Measurements from ENCODE around the gene PPP5C. TPM values are rescaled to one million over a fixed set of nuclear protein-coding genes. Genes with fewer than 3 reads are reported as not detected.
A peak's percentile ranks its signal among the peaks of the same experiment; 100 is the strongest.

The PPP5C gene
- total RNA-seq (2012; rRNA removed) = 47.7 and 51.3 TPM in 2 replicates

GRCh38 chr19:46346821-46347571 lies at the start of gene PPP5C:
Gene PPP5C (plus strand): TSS chr19:46347087. CDS start chr19:46347097, 10 bp downstream.
- Histone ChIP-seq H3K9ac (ENCODE audit: low read depth, low read length) (peak within 1 kb of the TSS; percentile 99), H3K9me3 (replicated peaks; ENCODE audit: low read length) (no peaks in the 10 kb centered on the region), H3K4me1 (ENCODE audit: control insufficient read depth, insufficient read depth, low read length) (peaks cover 43% of the 10 kb centered on the region), H3K4me3 (ENCODE audit: low read length) (peak within 1 kb of the TSS; percentile 99), H3K4me2 (ENCODE audit: low read length) (peak within 1 kb of the TSS; percentile 94), H3K36me3 (ENCODE audit: insufficient read depth, low read length) (peaks cover 3% of the 10 kb centered on the region), H3K27me3 (ENCODE audit: control insufficient read depth, insufficient read depth, low read length) (no peaks in the 10 kb centered on the region)

GRCh38 chr19:46297700-46298478 lies 49.0 kb upstream of the PPP5C start:
- Histone ChIP-seq H3K4me3 (ENCODE audit: low read length) (peak overlapping the region; percentile 62), H3K4me2 (ENCODE audit: low read length) (peak overlapping the region; percentile 81), H3K9ac (ENCODE audit: low read depth, low read length) (peak overlapping the region; percentile 63), H3K4me1 (ENCODE audit: control insufficient read depth, insufficient read depth, low read length) (peaks cover 45% of the 10 kb centered on the region), H3K9me3 (replicated peaks; ENCODE audit: low read length) (no peaks in the 10 kb centered on the region), H3K36me3 (ENCODE audit: insufficient read depth, low read length) (no peaks in the 10 kb centered on the region), H3K27me3 (ENCODE audit: control insufficient read depth, insufficient read depth, low read length) (no peaks in the 10 kb centered on the region)

- Histone ChIP-seq H3K27me3 (ENCODE audit: control insufficient read depth, insufficient read depth, low read length) (no peaks in the 10 kb centered on the region), H3K9me3 (replicated peaks; ENCODE audit: low read length) (no peaks in the 10 kb centered on the region), H3K36me3 (ENCODE audit: insufficient read depth, low read length) (no peaks in the 10 kb centered on the region), H3K4me2 (ENCODE audit: low read length) (peak overlapping the region; percentile 81), H3K4me1 (ENCODE audit: control insufficient read depth, insufficient read depth, low read length) (peaks cover 45% of the 10 kb centered on the region), H3K9ac (ENCODE audit: low read depth, low read length) (peak overlapping the region; percentile 63), H3K4me3 (ENCODE audit: low read length) (peak overlapping the region; percentile 62)
Observed at GRCh38 chr19:46298479-46299003, 48.3 kb upstream of the PPP5C start.

GRCh38 chr19:46299004-46299509 lies 47.8 kb upstream of the PPP5C start:
- H3K36me3 ChIP-seq (ENCODE audit: insufficient read depth, low read length) = peaks cover 3% of the 10 kb centered on the region
- peak overlapping the region; percentile 81 for H3K4me2 ChIP-seq (ENCODE audit: low read length)
- no peaks in the 10 kb centered on the region for H3K27me3 ChIP-seq (ENCODE audit: control insufficient read depth, insufficient read depth, low read length)
- peak overlapping the region; percentile 62 for H3K4me3 ChIP-seq (ENCODE audit: low read length)
- no peaks in the 10 kb centered on the region for H3K9me3 ChIP-seq (replicated peaks; ENCODE audit: low read length)
- peak overlapping the region; percentile 87 for H3K9ac ChIP-seq (ENCODE audit: low read depth, low read length)
- peaks cover 45% of the 10 kb centered on the region for H3K4me1 ChIP-seq (ENCODE audit: control insufficient read depth, insufficient read depth, low read length)

GRCh38 chr19:46299695-46300094 lies 47.2 kb upstream of the PPP5C start:
- no peaks in the 10 kb centered on the region for H3K27me3 ChIP-seq (ENCODE audit: control insufficient read depth, insufficient read depth, low read length)
- H3K36me3 ChIP-seq (ENCODE audit: insufficient read depth, low read length) = peaks cover 6% of the 10 kb centered on the region
- peak overlapping the region; percentile 87 for H3K9ac ChIP-seq (ENCODE audit: low read depth, low read length)
- peak overlapping the region; percentile 81 for H3K4me2 ChIP-seq (ENCODE audit: low read length)
- H3K4me1 ChIP-seq (ENCODE audit: control insufficient read depth, insufficient read depth, low read length) = peaks cover 45% of the 10 kb centered on the region
- peak overlapping the region; percentile 39 for H3K4me3 ChIP-seq (ENCODE audit: low read length)
- no peaks in the 10 kb centered on the region for H3K9me3 ChIP-seq (replicated peaks; ENCODE audit: low read length)

- Histone ChIP-seq H3K9ac (ENCODE audit: low read depth, low read length) (no peak overlapping the region), H3K36me3 (ENCODE audit: insufficient read depth, low read length) (peaks cover 13% of the 10 kb centered on the region), H3K4me3 (ENCODE audit: low read length) (no peak overlapping the region), H3K9me3 (replicated peaks; ENCODE audit: low read length) (no peaks in the 10 kb centered on the region), H3K4me1 (ENCODE audit: control insufficient read depth, insufficient read depth, low read length) (peaks cover 32% of the 10 kb centered on the region), H3K27me3 (ENCODE audit: control insufficient read depth, insufficient read depth, low read length) (no peaks in the 10 kb centered on the region), H3K4me2 (ENCODE audit: low read length) (no peak overlapping the region)
Observed at GRCh38 chr19:46303322-46303690, 43.6 kb upstream of the PPP5C start.

GRCh38 chr19:46303691-46304397 lies 43.0 kb upstream of the PPP5C start:
- Histone ChIP-seq H3K4me3 (ENCODE audit: low read length) (no peak overlapping the region), H3K27me3 (ENCODE audit: control insufficient read depth, insufficient read depth, low read length) (no peaks in the 10 kb centered on the region), H3K9ac (ENCODE audit: low read depth, low read length) (no peak overlapping the region), H3K36me3 (ENCODE audit: insufficient read depth, low read length) (peaks cover 13% of the 10 kb centered on the region), H3K4me1 (ENCODE audit: control insufficient read depth, insufficient read depth, low read length) (peaks cover 27% of the 10 kb centered on the region), H3K9me3 (replicated peaks; ENCODE audit: low read length) (no peaks in the 10 kb centered on the region), H3K4me2 (ENCODE audit: low read length) (no peak overlapping the region)

- Histone ChIP-seq H3K4me3 (ENCODE audit: low read length) (no peak overlapping the region), H3K27me3 (ENCODE audit: control insufficient read depth, insufficient read depth, low read length) (no peaks in the 10 kb centered on the region), H3K4me2 (ENCODE audit: low read length) (no peak overlapping the region), H3K4me1 (ENCODE audit: control insufficient read depth, insufficient read depth, low read length) (peaks cover 1% of the 10 kb centered on the region), H3K36me3 (ENCODE audit: insufficient read depth, low read length) (peaks cover 26% of the 10 kb centered on the region), H3K9ac (ENCODE audit: low read depth, low read length) (no peak overlapping the region), H3K9me3 (replicated peaks; ENCODE audit: low read length) (no peaks in the 10 kb centered on the region)
Observed at GRCh38 chr19:46306501-46306900, 40.4 kb upstream of the PPP5C start.

GRCh38 chr19:46308510-46308909 lies 38.4 kb upstream of the PPP5C start:
- no peaks in the 10 kb centered on the region for H3K27me3 ChIP-seq (ENCODE audit: control insufficient read depth, insufficient read depth, low read length)
- no peak overlapping the region for H3K4me2 ChIP-seq (ENCODE audit: low read length)
- no peak overlapping the region for H3K4me3 ChIP-seq (ENCODE audit: low read length)
- no peak overlapping the region for H3K9ac ChIP-seq (ENCODE audit: low read depth, low read length)
- H3K9me3 ChIP-seq (replicated peaks; ENCODE audit: low read length) = no peaks in the 10 kb centered on the region
- peaks cover 36% of the 10 kb centered on the region for H3K36me3 ChIP-seq (ENCODE audit: insufficient read depth, low read length)
- H3K4me1 ChIP-seq (ENCODE audit: control insufficient read depth, insufficient read depth, low read length) = no peaks in the 10 kb centered on the region

- Histone ChIP-seq H3K4me3 (ENCODE audit: low read length) (no peak overlapping the region), H3K4me2 (ENCODE audit: low read length) (no peak overlapping the region), H3K4me1 (ENCODE audit: control insufficient read depth, insufficient read depth, low read length) (no peaks in the 10 kb centered on the region), H3K36me3 (ENCODE audit: insufficient read depth, low read length) (peaks cover 34% of the 10 kb centered on the region), H3K9ac (ENCODE audit: low read depth, low read length) (no peak overlapping the region), H3K27me3 (ENCODE audit: control insufficient read depth, insufficient read depth, low read length) (no peaks in the 10 kb centered on the region), H3K9me3 (replicated peaks; ENCODE audit: low read length) (no peaks in the 10 kb centered on the region)
Observed at GRCh38 chr19:46309056-46309455, 37.8 kb upstream of the PPP5C start.

- Histone ChIP-seq H3K27me3 (ENCODE audit: control insufficient read depth, insufficient read depth, low read length) (no peaks in the 10 kb centered on the region), H3K4me2 (ENCODE audit: low read length) (no peak overlapping the region), H3K4me3 (ENCODE audit: low read length) (no peak overlapping the region), H3K36me3 (ENCODE audit: insufficient read depth, low read length) (peaks cover 26% of the 10 kb centered on the region), H3K9ac (ENCODE audit: low read depth, low read length) (no peak overlapping the region), H3K4me1 (ENCODE audit: control insufficient read depth, insufficient read depth, low read length) (no peaks in the 10 kb centered on the region), H3K9me3 (replicated peaks; ENCODE audit: low read length) (no peaks in the 10 kb centered on the region)
Observed at GRCh38 chr19:46311444-46311843, 35.4 kb upstream of the PPP5C start.

Data from skeletal muscle satellite cell (primary cell).